G401 (cell line): ENCODE measurements around the gene ATP6V0B. TPM values are rescaled to one million over a fixed set of nuclear protein-coding genes. Genes with fewer than 3 reads are reported as not detected.

Experiments
- DNase-seq: peaks from one replicate; pipeline ENCODE4 v3.0.0-alpha.2; 2015; ENCODE audit warnings: low spot score
- in situ Hi-C: cut with HindIII; loops from 2 replicates; pipeline ENCODE4 v1.10.0; 2016; ENCODE audit warnings: low sequenced_read_pairs, mixed read lengths
- total RNA-seq: library from RNA; depleted of rRNA; stranded (reverse); fragments of >200 nt; shearing (Covaris generic); gene quantifications from 2 replicates; pipeline ENCODE4 v1.2.3, GENCODE V29; 2014

Gene ATP6V0B
- total RNA-seq, 1 experiment from 2014 or later: 133 TPM

GRCh38 chr1:43963890-43964289, 10.9 kb upstream of the ATP6V0B start:
- in situ Hi-C loops: no loop called here
- no peak for DNase-seq

GRCh38 chr1:43965316-43965715, 9.4 kb upstream of the ATP6V0B start:
- no peak for DNase-seq
- in situ Hi-C loops: no loop called here

GRCh38 chr1:43968348-43968948, 6.3 kb upstream of the ATP6V0B start:
- DNase-seq: no peak
- in situ Hi-C loops: no loop called here

DNA sequence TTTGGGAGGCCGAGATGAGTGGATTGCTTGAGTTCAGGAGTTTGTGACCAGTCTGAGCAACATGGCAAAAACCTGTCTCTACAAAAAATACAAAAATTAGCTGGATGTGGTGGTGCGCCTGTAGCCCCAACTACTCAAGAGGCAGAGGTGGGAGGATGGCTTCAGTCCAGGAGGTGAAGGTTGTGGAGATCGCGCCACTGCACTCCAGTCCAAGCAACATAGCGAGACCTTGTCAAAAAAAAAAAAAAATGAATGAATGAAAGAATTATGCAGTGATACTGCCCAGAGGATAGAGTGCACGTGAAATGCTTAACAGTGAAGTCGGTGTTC, 5.4 kb upstream of the ATP6V0B start:
- DNase-seq: no peak
- in situ Hi-C loops: no loop called here

DNA sequence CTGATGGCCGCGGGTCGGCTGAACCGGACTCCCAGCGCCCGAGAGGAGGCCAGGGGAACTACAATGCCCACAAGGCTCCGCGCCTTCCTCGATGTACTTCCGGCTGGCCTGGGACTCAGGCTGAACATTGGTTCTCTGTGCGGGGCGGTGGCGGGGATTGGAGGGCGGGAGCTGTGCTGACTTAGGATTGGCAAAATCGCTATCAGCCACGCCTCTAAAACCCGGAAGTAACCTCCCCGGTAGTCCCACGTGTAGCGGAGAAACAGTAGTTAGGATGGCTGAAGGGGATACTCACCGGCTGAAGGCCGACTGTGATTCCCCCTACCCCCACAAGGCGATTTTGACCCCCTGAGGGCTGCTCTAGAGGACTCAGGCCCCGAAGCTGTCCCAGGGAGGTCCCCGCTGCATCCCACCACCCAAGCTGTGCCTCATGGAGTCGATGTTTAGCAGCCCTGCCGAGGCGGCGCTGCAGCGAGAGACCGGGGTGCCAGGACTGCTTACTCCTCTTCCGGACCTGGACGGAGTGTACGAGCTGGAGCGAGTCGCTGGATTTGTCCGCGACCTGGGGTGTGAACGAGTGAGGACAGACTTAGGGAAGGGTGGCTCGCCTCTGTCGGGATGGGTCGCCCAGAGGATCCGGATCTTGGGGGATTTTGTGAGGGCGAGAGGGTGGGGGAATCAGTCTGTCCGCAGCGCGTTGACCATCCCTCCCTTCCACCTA, 4.9 kb upstream of the ATP6V0B start, which contains the start of gene DPH2:
DPH2 (plus strand) TSS at position 265 of the 721 bp plus-strand sequence; CDS start at position 431, 166 bp downstream.
- in situ Hi-C loops: loop anchor here (10.0 kb wide), 1 partner anchor 75 kb away; no protein-coding TSS in a partner anchor
- DNase-seq: peak; percentile 99

GRCh38 chr1:43970502-43970901, 4.3 kb upstream of the ATP6V0B start:
- no peak for DNase-seq
- in situ Hi-C loops: loop anchor here (10.0 kb wide), 1 partner anchor 74 kb away; no protein-coding TSS in a partner anchor

DNA sequence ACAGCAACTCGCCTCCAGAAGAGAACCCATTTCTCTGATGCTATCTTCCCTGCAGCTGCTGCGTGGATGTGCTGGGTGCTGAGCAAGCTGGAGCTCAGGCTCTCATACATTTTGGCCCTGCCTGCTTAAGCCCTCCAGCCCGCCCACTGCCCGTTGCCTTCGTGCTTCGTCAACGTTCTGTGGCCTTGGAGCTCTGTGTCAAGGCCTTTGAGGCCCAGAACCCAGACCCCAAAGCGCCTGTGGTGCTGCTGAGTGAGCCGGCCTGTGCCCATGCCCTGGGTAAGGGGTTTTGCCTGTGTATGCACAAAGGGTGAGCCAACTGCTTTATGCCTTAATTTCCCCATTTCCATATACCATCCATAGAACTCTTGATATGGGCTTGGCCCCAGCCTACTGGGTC, 3.8 kb upstream of the ATP6V0B start:
- DNase-seq: no peak
- in situ Hi-C loops: loop anchor here (10.0 kb wide), 1 partner anchor 74 kb away; no protein-coding TSS in a partner anchor

- in situ Hi-C loops: loop anchor here (10.0 kb wide), 1 partner anchor 73 kb away; no protein-coding TSS in a partner anchor
Measured at GRCh38 chr1:43971336-43971980, 3.3 kb upstream of the ATP6V0B start.

GRCh38 chr1:43973981-43974442, 748 bp upstream of the ATP6V0B start:
- no peak for DNase-seq
- in situ Hi-C loops: loop anchor here (10.0 kb wide), 1 partner anchor 71 kb away; no protein-coding TSS in a partner anchor

More at GRCh38 chr1:43971336-43971980, 3.3 kb upstream of the ATP6V0B start:
- no peak for DNase-seq

- DNase-seq: peak; percentile 25
- in situ Hi-C loops: loop anchor here (10.0 kb wide), 1 partner anchor 69 kb away; no protein-coding TSS in a partner anchor
Measured at GRCh38 chr1:43975249-43975961, 645 bp downstream of the ATP6V0B start.

- DNase-seq: no peak
- in situ Hi-C loops: loop anchor here (10.0 kb wide), 1 partner anchor 69 kb away; no protein-coding TSS in a partner anchor
Measured at GRCh38 chr1:43976045-43976444, 1.3 kb downstream of the ATP6V0B start.

GRCh38 chr1:43976890-43977289, 2.1 kb downstream of the ATP6V0B start:
- in situ Hi-C loops: loop anchor here (10.0 kb wide), 1 partner anchor 68 kb away; no protein-coding TSS in a partner anchor
- no peak for DNase-seq

DNA sequence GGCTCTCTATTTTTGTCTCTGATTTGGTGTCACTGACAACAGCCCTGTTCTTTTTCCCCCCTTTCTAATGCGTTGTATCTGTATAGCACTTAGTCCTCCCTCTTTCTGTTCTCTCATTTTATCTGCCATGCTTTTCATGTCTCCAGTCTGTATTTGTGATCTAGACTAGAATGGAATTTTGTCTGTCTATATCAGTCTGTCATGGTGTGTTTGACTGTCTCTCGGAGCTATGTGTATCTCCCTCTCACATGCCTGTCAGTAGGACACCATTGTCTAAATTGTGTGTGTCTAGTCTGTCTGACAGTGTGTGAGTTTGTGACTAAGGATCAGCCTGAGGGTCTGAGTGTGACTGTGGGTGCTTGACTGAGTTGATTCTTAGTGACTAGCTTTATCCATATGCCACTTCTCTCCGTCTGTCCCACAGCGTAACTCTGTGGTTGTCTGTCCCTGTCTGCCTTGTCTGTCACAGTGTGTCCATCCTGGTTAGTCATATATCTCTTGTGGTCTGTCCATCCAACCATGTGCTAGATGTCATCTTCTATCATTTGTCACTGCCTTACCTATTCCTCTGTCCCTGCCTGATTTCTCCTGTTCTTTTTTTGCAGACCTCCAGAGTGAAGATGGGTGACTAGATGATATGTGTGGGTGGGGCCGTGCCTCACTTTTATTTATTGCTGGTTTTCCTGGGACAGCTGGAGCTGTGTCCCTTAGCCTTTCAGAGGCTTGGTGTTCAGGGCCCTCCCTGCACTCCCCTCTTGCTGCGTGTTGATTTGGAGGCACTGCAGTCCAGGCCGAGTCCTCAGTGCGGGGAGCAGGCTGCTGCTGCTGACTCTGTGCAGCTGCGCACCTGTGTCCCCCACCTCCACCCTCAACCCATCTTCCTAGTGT, 2.9 kb downstream of the ATP6V0B start:
- no peak for DNase-seq
- in situ Hi-C loops: loop anchor here (10.0 kb wide), 1 partner anchor 67 kb away; no protein-coding TSS in a partner anchor

DNA sequence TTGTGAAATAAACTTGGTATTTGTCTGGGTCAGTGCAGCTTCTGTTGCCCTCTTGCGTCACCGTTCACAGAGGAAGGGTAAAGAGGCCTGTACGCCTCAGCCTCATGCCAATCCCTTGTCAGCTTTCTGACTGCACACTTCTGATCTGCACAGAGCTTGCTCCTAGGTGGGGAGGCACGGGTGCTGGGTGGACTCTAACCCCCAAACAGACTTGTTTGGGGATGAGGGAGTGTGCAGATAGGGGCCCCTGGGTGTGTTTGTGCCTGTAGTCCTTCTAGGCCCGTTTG, 3.4 kb downstream of the ATP6V0B start:
- DNase-seq: no peak
- in situ Hi-C loops: loop anchor here (10.0 kb wide), 1 partner anchor 67 kb away; no protein-coding TSS in a partner anchor

- peak; percentile 30 for DNase-seq
- in situ Hi-C loops: loop anchor here (10.0 kb wide), 1 partner anchor 66 kb away; no protein-coding TSS in a partner anchor
Measured at GRCh38 chr1:43978551-43979260, 3.9 kb downstream of the ATP6V0B start, which contains the start of gene B4GALT2. TSS of gene B4GALT2 (plus strand) at chr1:43979210. CDS start at chr1:43981161, 1,951 bp downstream.

DNA sequence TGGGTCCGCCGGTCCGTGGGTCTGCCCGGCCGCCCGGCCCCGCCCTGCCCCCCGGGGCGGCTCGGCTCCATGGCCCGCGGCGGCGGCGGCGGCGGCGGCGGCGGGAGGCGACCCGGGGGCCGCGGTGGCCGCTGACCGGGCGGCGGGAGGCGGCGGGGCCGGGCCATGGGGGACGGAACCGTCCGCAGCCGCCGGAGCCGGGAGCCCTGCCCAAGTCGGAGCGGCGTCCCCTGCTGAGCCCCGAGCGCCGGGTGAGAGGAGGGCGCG, 4.4 kb downstream of the ATP6V0B start:
- in situ Hi-C loops: loop anchor here (10.0 kb wide), 1 partner anchor 66 kb away; no protein-coding TSS in a partner anchor
- DNase-seq: no peak

- peak; percentile 23 for DNase-seq
- in situ Hi-C loops: loop anchor here (10.0 kb wide), 1 partner anchor 65 kb away; no protein-coding TSS in a partner anchor
Measured at GRCh38 chr1:43979528-43980254, 4.9 kb downstream of the ATP6V0B start.
